LNCaP clone FGC (cell line): ENCODE results near the gene SMCR8.
A peak's percentile ranks its signal among the peaks of the same experiment; 100 is the strongest.

Experiments used
- DNase-seq: peaks from one replicate; pipeline ENCODE4 v3.0.0-alpha.2; 2011; ENCODE audit warnings: low read depth
- H3K4me3 ChIP-seq: 2 replicates; pipeline ENCODE4 v1.5.1; 2011; ENCODE audit warnings: mild to moderate bottlenecking, low read depth, low read length, control low read depth
- TF ChIP-seq, protein P1 (sequence below): IDR thresholded peaks from 2 replicates; pipeline ENCODE4 v1.5.1; 2012; ENCODE audit warnings: mild to moderate bottlenecking; ENCODE audit not compliant: control insufficient read depth, insufficient read depth; ENCODE audit errors: extremely low read depth

The SMCR8 gene, protein sequence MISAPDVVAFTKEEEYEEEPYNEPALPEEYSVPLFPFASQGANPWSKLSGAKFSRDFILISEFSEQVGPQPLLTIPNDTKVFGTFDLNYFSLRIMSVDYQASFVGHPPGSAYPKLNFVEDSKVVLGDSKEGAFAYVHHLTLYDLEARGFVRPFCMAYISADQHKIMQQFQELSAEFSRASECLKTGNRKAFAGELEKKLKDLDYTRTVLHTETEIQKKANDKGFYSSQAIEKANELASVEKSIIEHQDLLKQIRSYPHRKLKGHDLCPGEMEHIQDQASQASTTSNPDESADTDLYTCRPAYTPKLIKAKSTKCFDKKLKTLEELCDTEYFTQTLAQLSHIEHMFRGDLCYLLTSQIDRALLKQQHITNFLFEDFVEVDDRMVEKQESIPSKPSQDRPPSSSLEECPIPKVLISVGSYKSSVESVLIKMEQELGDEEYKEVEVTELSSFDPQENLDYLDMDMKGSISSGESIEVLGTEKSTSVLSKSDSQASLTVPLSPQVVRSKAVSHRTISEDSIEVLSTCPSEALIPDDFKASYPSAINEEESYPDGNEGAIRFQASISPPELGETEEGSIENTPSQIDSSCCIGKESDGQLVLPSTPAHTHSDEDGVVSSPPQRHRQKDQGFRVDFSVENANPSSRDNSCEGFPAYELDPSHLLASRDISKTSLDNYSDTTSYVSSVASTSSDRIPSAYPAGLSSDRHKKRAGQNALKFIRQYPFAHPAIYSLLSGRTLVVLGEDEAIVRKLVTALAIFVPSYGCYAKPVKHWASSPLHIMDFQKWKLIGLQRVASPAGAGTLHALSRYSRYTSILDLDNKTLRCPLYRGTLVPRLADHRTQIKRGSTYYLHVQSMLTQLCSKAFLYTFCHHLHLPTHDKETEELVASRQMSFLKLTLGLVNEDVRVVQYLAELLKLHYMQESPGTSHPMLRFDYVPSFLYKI

DNA sequence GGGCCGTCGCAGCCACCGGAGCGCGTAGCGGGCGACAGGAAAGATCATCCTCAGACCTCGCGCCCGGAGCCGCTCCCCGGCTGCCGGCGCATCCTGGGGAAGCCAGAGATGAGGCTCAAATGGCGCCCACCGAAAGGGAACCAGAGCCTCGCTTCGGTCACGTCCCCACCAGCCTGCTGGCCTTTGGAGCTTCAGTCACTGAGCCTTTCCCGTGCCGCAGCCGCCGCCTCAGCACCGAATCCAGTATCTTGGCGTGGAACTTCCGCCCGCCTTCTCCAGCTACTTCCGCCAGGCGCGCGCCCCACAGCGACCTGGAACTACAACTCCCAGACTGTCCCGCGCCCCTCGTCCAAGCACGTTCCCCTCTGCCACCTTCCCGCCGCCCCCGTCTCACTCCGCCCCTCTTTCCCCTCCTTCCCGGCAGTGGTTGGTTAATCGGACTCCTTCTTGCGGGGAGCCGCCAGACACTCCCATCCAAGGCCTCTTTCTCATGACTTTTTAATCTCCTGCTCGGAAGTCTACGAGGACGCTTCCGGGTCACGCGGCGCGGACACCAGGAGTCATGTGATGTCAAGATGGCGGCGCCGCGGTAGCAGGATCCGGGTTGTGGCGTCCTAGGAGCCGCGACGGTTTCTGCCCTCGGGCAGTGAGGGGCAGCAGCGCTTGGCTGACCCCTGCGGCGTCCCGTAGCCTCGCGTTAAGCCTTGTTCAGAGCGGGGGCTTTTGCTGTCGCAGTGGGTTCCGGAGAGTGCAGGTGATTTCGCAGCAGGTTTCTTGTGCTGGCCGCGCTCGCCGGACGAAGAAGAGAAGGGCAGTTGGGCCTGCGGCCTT, at the start of gene SMCR8, which contains the start of gene TOP3A:
SMCR8 (plus strand) TSS at position 563 of the 831 bp plus-strand sequence. CDS start 497 bp downstream, outside the sequence.
TOP3A (minus strand) TSS at position 264 of the 831 bp plus-strand sequence; CDS start at position 48, 216 bp downstream.
- TF ChIP-seq, protein P1, sequence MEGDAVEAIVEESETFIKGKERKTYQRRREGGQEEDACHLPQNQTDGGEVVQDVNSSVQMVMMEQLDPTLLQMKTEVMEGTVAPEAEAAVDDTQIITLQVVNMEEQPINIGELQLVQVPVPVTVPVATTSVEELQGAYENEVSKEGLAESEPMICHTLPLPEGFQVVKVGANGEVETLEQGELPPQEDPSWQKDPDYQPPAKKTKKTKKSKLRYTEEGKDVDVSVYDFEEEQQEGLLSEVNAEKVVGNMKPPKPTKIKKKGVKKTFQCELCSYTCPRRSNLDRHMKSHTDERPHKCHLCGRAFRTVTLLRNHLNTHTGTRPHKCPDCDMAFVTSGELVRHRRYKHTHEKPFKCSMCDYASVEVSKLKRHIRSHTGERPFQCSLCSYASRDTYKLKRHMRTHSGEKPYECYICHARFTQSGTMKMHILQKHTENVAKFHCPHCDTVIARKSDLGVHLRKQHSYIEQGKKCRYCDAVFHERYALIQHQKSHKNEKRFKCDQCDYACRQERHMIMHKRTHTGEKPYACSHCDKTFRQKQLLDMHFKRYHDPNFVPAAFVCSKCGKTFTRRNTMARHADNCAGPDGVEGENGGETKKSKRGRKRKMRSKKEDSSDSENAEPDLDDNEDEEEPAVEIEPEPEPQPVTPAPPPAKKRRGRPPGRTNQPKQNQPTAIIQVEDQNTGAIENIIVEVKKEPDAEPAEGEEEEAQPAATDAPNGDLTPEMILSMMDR, result no peak
- peak; percentile 94 for DNase-seq
- peak within 1 kb of the TSS; percentile 98 for H3K4me3 ChIP-seq

DNA sequence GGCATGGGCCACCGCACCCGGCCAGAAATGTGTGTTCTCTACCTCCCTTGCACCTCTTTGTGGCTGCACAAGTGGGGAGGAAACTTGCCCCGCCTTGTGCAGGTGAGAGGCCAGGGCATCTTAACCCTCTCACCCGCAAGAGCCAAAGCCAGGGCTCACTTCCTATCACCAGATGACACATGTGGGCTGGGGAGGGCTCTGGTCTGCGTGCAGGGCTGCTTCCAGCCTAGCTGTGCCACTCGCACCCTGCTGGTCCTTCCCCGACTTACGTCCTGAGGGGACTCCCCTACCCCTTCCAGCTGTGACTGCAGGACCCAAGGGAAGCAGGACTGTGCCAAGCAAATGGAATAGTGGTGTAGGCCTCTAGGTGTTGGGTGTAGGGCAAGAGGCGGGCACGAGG, 47.7 kb upstream of the SMCR8 start:
- H3K4me3 ChIP-seq, result no peak overlapping the region
- DNase-seq, result no peak
- TF ChIP-seq, protein P1, result no peak

DNA sequence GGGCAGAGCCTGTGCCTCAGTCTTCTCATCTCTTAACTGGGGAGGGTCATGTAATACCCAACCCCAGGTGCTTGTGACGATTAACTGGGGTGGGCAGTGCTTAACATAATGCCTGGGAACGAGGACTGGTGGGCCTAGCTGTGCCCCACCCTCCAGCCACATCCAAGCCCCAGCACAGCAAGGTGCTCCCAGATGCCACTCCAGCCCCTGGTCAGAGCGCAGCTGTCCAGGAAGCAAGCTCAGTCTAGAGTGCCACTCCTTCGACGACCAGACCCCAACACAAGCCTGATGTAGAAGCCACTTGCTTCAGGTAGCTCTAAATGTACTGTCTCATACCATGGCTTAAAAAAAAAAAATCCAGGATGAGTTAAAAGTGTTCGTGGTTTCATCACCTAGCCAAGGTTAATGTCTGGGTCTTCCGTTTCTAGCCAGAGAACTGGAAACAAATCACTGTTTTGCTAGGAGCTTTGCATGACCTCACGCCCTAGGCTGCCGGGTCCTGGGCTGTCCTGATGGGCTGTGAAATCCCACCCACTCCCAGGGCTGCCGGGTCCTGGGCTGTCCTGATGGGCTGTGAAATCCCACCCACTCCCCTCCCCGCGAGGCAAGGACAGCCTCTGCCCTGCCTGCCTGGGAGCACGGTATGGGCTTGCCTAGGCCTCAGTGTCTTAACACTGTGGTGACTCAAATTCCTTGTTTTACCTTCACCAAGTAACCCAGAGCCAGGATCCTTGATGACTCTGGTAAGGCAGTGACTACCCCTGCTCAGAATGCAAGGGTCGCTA, 47.0 kb upstream of the SMCR8 start:
- no peak overlapping the region for H3K4me3 ChIP-seq
- TF ChIP-seq, protein P1, result no peak
- DNase-seq, result no peak

DNA sequence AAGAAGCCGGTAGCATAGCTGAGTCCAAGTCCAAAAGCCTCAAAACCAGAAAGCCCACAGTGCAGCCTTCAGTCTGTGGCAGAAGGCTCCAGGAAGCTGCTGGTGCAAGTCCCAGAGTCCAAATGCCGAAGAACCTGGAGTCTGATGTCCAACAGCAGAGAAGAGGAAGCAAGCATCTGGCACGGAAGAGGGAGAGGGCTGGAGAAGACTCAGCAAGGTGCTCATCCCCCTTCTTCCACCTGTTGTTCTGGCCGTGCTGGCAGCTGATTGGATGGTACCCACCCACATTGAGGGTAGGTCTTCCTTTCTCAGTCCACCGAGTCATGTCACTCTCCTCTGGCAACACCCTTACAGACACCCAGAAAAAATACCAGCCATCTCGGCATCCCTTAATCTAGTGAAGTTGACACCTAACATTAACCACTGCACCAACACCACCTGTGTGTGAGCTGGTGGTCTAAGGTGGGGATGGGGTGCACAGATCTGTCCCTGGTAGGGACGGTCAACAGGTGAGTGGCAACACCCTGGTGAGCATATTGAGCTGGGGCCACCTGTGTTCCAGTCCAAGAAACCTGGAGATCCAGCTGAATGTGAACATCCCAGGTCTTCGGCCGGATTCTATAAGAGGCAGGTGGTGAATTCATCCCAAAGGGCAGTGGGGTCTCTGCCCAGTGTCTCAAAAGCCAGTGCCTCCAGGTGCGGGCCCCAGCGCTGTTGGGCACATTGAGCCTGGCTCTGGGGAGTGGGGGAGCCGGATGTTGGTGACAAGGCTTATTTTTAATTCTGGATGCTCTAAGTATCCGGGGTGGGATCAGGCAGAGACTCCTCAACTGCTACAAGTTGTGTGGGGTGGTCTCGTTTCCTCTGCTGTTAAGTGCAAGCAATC, 44.8 kb upstream of the SMCR8 start:
- TF ChIP-seq, protein P1, result no peak
- no peak for DNase-seq
- no peak overlapping the region for H3K4me3 ChIP-seq

DNA sequence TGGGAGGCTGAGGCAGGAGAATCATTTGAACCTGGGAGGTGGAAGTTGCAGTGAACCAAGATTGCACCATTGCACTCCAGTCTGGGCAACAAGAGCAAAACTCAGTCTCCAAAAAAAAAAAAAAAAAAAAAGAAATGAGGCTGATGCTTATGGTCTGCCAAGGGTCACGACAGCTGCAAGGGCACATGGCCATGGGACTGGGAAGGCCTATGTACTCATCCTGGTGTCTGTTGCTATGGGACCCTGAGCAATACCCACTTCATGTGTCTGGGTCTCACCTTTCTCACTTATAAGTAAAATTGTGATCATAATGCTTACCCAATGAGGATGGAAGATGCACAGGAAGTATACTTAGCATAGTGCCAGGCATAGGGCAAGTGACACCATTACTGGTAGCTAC, 38.0 kb upstream of the SMCR8 start:
- TF ChIP-seq, protein P1, result no peak
- H3K4me3 ChIP-seq, result no peak overlapping the region
- no peak for DNase-seq
